ENCODE results near the gene OR5AP2.

DNA sequence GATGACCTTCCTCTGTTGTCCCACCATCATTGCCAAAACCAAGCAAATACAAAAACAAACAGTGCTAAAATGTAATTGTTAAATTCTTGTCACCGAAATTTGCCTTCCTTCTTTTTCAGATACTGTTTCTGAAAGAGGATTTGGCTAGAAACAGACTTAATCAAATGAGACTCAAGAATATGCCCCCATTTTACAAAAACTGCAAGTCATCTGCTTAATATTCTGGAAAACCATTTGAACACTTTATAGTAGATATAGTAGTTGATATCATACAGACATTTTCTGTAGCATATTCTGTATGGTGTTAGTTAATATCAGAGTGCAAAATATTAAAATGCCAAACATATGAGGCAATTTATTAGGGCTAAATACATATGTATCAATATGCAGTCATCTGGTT lies 31.1 kb downstream of the OR5AP2 start:
- TF ChIP-seq, protein P1, sequence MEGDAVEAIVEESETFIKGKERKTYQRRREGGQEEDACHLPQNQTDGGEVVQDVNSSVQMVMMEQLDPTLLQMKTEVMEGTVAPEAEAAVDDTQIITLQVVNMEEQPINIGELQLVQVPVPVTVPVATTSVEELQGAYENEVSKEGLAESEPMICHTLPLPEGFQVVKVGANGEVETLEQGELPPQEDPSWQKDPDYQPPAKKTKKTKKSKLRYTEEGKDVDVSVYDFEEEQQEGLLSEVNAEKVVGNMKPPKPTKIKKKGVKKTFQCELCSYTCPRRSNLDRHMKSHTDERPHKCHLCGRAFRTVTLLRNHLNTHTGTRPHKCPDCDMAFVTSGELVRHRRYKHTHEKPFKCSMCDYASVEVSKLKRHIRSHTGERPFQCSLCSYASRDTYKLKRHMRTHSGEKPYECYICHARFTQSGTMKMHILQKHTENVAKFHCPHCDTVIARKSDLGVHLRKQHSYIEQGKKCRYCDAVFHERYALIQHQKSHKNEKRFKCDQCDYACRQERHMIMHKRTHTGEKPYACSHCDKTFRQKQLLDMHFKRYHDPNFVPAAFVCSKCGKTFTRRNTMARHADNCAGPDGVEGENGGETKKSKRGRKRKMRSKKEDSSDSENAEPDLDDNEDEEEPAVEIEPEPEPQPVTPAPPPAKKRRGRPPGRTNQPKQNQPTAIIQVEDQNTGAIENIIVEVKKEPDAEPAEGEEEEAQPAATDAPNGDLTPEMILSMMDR (IDR thresholded peaks at IDR 0.05; ENCODE audit: poor library complexity) = no peak
- TF ChIP-seq EZH2 (IDR thresholded peaks at IDR 0.05; ENCODE audit: borderline replicate concordance) = no peak
- TF ChIP-seq EZH2phosphoT487 (IDR thresholded peaks at IDR 0.05; ENCODE audit: low read depth, severe bottlenecking, unreplicated experiment) = no peak

Data from hepatocyte (in vitro differentiated cells).